Measurements from ENCODE around the gene MBNL1.

Gene MBNL1, protein sequence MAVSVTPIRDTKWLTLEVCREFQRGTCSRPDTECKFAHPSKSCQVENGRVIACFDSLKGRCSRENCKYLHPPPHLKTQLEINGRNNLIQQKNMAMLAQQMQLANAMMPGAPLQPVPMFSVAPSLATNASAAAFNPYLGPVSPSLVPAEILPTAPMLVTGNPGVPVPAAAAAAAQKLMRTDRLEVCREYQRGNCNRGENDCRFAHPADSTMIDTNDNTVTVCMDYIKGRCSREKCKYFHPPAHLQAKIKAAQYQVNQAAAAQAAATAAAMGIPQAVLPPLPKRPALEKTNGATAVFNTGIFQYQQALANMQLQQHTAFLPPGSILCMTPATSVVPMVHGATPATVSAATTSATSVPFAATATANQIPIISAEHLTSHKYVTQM

GRCh38 chr3:152268555-152269055, at the start of gene MBNL1:
Gene MBNL1, plus strand, starts transcription at chr3:152268929. Its CDS starts 31,265 bp downstream, at chr3:152300194.
- DNase-seq, result peak in 55 of 56 donors; percentile 34 to 97 (median 84)

DNA sequence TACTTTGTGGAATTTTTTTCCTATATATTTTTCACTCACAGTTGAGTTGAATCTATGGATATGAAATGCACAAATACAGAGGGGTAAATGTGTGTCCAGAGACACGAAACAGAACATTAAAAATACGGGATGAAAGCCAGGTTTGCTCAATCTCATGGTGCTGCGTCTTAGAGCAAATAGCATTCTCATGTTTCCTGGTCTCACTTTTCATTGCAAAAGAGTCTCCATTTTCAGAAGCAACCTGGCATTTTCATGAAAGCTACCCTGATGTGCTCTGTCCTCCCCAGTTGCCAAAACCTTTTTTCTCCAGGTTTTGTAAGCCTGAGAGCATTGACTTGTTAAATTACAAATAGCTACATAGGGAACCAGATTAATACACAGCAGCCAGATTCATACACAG, 49.5 kb upstream of the MBNL1 start:
- DNase-seq, result no peak

DNA sequence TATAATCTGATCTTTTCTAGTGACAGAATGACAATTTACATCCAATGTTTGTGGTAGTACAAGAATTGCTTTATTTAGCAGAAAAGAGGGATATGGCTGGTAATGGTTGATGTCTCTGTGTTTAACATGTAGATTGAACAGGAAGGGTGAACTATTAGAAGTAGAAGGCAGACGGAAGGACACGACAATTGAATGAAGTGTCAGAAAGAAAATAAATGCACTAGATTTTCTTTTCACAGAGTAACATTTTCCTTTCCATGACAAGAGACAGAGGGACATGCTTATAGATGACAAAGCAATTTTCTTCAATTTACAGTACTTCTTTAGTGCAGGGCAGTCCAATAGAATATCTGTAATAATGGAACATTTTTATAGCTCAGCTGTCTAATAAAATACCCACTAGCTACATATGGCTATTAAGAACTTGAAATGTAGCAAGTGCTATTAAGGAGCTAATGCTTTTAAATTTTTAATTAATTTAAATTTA, 48.9 kb upstream of the MBNL1 start:
- DNase-seq, result no peak

GRCh38 chr3:152222327-152222726, 46.4 kb upstream of the MBNL1 start:
- no peak for DNase-seq

DNA sequence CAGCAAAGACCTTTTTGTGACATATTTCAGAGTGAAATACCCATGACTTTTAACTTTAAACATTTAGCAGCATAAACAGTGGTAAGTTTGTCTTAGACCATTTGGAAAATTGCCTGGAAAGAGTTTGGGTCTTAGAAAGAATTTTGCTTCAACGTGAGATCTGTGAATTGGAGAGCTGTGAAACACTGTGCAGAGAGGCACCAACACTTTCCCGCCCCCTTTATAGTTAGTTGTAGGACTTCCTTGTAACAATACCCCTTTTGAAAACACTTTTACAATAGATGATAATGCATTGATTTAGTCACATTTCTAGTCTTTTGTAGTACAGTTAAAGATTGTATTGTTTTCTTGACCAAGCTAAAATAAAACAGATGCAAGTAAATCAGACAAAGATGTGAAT, 43.5 kb upstream of the MBNL1 start:
- no peak for DNase-seq

GRCh38 chr3:152226176-152226575, 42.6 kb upstream of the MBNL1 start:
- no peak for DNase-seq

DNA sequence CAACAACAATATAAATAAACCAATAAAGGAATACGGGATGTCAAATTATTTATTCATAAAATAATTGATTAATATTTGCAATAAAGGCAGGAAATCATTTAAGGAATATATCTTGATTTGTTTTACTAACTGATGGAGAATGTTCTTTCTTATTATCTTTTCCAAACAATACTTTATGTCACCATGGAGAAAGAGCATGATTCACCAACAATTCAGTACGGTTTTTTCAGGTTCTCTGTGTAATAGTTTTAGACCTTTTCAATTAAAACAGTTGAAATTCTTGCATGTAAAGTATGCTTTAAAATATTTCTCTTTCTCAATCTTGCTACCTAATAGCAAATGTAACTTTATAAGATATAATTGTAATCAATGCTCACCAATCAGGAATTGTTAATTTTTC, 41.7 kb upstream of the MBNL1 start:
- DNase-seq, result no peak

DNA sequence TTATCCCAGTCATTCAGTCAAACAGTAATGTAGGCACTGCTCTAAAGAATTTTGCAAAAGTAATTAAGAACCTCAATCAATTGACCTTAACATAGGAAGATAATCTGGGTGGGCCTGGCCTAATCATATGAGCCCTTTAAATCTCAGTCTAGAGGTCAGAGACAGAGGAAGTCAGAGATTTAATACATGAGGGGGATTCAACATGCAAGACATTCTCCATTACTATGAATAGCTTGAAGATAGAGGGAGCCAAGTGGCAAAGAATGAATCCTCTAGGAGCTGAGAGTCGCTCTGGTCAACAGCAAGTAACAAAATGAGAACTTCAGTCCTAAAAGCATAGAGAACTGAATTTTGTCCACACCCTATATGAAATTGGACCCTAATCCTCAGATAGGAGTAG, 39.0 kb upstream of the MBNL1 start:
- DNase-seq, result peak in 1 of 56 donors; percentile 11

DNA sequence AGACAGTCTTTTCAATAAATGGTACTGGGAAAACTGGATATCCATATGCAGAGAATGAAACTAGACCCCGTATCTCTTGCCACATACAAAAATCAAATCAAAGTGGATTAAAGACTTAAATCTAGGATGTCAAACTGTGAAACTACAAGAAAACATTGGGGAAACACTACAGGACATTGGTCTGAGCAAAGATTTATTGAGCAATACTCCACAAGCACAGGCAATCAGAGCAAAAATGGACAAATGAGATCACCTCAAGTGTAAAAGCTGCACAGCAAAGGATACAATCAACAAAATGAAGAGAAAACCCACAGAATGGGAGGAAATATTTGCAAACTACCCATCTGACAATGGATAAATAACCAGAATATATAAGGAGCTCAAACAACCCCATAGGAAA, 38.4 kb upstream of the MBNL1 start:
- no peak for DNase-seq

GRCh38 chr3:152232001-152232400, 36.7 kb upstream of the MBNL1 start:
- DNase-seq, result no peak

DNA sequence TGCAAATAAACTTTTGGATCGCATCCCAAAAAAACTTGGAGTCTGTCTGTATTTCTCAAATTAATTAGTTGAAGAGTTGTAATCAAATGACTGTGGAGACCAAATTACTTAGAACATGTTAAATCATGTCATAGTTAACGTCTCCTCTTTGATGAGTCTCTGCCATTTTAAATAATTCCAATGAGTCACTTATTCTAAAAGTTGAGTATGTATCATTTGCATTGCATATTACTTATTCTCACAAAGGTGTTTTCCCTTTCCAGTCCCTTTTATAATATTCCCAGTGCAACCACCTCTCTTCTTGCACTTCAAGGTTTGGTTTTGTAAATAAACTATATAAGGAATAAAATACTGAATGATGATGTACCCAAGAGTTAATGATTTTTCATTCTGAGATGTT, 36.0 kb upstream of the MBNL1 start:
- no peak for DNase-seq

GRCh38 chr3:152234657-152235375, 33.9 kb upstream of the MBNL1 start:
- DNase-seq, result no peak

- no peak for DNase-seq
These were observed 32.9 kb upstream of the MBNL1 start for GRCh38 chr3:152235709-152236298.

DNA sequence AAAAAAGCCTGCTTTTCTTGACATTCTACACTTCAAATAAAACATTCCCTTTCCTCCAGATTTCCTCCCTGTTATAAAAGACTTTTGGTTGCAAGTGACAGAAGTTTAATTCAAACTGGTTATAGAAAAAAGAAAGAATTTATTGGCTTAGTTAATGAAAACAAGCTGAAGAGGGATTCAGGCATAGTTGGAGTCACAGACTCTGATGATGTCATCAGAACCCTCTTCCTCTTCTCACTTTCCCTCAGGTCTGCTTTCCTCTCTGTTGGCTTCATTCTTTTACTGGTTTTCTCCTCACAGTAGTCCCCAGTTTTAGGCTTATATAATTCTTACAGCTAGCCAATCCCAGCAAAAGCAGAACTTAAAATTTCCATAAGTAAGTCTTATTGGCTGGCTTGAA, 32.0 kb upstream of the MBNL1 start:
- no peak for DNase-seq

DNA sequence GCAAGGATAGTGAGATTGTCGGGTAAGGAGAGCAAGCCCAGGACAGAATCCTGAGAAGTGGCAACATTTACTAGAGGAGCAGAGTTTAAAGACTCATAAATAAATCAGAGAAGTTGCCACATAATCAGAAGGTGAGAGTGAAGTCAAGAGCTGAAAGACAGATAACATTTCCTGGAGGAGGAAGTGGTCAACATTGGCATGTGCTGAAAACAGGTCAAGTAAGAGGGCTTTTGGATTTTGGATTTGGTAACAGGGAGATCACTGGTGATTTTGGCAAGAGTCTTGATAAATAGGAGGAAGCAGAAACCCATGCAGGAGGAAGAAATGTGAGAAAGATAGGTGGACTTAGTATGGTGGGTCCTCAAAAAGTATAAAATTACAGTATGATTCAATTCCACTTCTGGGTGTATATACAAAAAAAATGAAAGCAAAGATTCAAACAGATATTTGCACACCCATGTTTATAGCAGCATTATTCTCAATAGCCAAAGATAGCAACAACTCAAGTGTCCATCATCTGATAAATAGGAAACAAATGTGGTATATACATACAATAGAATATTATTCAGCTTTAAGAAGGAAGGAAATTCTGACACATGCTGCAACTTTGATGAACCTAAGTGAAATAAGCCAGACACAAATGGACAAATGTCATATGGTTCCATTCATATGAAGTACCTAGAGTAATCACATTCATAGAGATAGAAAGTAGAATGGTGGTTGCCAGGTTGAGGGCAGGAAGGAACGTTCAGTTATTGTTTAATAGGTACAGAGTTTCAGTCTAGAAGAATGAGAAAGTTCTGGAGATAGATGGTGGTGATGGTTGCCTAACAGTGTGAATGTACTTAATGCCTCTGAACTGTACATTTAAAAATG, 27.3 kb upstream of the MBNL1 start:
- no peak for DNase-seq

GRCh38 chr3:152243301-152243711, 25.4 kb upstream of the MBNL1 start:
- DNase-seq, result no peak

- no peak for DNase-seq
These were observed 24.8 kb upstream of the MBNL1 start for GRCh38 chr3:152243721-152244516.

DNA sequence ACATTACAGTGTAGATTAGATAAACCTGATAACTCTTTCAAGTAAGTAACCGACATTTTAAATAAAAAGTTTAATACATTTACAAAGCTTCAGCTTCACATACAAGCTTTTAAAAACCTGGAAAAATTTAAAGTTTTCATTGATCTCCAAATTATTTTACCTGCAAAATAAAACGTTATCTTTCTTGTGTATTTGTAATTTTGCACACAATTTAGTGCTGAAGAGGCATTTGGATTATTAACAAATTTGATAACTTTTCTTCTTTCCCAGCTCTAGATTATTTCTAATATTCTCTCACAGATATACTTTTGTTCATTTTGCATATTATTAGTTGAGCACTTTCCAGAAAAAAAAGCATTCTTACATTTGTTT, 24.2 kb upstream of the MBNL1 start:
- no peak for DNase-seq

DNA sequence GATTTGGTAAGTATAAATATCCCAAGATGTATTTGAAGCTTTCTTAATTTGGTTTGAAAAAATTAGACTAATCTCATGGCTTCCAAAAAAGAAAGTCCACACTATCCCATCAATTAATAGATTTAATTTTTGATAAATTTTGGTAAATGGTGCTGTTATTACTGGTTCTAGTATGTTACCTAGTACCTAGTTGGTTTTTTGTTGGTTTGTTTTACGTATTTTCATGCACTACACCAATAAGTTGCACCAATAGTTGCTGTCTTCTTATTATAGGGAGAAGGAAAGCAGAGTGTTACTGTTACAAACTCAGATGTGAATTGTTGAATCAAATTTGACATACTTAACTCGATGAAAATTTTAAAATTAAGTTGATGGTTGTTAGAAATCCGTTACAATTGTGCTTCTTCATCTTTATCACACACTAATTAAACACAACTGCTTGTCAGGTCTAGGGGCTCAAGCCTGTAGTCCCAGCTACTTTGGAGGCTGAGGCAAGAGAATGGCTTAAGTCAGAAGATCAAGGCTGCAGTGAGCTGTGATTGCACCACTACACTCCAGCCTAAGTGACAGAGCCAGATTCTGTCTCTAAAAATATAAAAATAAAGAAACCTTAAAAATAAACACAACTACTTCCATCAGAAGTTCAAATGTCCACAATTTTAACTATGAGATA, 23.1 kb upstream of the MBNL1 start:
- no peak for DNase-seq

GRCh38 chr3:152251916-152252315, 16.8 kb upstream of the MBNL1 start:
- DNase-seq, result no peak

All from nucleus accumbens (tissue), 56 donors.